H4 (cell line): ENCODE data around the gene YTHDF2. TPM values are rescaled to one million over a fixed set of nuclear protein-coding genes. Genes with fewer than 3 reads are reported as not detected.
"Not testable (repeated sequence)": the region's sequence is repeated elsewhere in the genome, so short reads cannot be mapped to it uniquely, and the experiment has no call there.

ENCODE experiments used
- DNase-seq: peaks from one replicate; pipeline ENCODE4 v3.0.0-alpha.2; 2015; ENCODE audit warnings: low spot score
- total RNA-seq: library from RNA; depleted of rRNA; stranded (reverse); fragments of >200 nt; shearing (Covaris generic); gene quantifications from 2 replicates; pipeline ENCODE4 v1.2.3, GENCODE V29; 2014; rRNA removed

The YTHDF2 gene
- total RNA-seq = 56.8 and 65.9 TPM in 2 replicates

DNA sequence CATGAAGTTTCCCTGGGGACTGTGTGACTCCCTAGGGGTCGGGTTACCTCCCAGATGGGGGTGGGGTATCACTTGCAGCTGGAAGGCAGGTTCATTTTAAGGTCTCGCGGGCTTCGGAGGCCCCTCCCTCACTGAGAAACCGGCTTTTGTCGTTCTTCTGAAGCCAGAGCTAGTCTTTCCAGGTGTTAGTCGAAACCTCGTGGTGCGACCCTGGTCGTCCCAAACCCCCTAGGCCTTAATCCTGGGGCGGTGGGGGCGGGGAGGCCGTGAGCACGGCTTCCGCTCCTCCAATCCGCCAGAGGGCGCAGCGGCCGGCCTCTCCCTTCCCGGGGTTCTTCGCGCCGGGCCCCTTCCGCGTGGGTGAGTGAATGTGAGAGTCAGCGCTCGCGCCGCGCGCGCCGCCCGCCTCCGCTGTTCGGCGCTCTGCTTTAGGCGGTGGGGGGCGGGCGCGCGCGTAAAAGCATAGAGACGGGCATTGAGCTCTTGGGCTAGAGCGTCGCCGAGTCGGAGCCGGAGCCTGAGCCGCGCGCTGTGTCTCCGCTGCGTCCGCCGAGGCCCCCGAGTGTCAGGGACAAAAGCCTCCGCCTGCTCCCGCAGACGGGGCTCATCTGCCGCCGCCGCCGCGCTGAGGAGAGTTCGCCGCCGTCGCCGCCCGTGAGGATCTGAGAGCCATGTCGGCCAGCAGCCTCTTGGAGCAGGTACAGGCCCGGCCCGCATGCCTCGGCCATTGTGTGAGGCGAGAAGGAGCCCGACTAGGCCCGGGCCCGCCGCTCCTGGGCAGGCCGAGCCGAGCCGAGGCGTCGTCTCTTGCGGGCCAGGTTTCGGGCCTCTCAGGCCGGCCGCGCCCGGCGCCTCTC is at the start of gene YTHDF2:
YTHDF2 (plus strand) TSS at position 491 of the 857 bp plus-strand sequence; CDS start at position 672, 181 bp downstream.
- DNase-seq = peak; percentile 87

DNA sequence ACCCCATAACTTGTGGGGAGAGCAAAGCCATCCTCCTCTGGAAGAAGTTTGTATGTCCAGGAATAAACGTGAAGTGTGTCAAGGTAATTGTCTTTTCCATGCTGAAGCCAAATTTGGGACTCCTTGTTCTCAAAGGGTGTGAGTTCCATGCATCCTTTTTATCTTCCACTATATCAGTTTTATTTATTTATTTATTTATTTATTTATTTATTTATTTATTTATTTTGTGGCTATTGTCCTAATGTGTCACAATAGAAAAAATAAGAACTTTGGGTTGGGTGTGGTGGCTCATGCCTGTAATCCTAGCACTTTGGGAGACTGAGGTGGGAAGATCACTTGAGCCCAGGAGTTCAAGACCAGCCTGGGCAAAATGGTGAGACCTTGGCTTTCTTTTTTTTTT is 45.1 kb upstream of the YTHDF2 start:
- DNase-seq = not testable (repeated sequence)

DNA sequence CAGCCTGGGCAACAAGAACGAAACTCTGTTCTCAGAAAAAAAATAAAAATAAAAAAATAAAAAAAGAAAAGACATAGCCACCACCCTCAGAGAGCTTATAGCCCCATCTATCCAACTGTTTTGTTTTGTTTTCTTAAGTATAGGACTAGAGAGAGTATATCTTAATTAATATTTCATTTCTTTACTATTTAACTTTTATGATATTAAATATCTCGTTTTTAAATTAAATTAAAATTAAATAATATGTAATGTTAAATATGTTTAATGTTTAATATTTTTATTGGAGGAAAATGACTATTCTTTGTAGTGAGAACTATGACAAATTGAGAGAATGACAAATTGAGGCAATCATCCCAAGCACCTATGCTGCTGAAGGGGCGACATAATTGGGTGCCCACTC is 33.1 kb upstream of the YTHDF2 start:
- no peak for DNase-seq

DNA sequence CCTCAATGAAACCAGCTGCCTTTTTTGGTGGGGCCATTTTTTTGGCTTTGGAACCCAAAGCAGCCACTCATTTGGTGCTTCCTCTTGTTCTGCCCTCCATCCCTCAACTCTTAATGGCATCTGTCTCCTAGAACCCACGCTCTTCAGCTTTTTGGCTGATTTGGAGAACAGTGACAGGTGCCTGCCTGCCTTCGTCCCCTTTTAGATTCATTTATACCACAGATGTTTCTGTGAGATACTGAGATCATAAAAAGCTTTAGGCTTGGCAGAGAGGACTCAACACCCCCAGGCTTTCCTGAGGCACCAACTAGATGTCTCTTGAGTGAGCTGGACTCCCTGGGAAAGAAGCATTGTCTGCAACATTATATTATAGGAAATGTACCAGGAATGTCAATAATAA is 20.4 kb upstream of the YTHDF2 start:
- DNase-seq = no peak

DNA sequence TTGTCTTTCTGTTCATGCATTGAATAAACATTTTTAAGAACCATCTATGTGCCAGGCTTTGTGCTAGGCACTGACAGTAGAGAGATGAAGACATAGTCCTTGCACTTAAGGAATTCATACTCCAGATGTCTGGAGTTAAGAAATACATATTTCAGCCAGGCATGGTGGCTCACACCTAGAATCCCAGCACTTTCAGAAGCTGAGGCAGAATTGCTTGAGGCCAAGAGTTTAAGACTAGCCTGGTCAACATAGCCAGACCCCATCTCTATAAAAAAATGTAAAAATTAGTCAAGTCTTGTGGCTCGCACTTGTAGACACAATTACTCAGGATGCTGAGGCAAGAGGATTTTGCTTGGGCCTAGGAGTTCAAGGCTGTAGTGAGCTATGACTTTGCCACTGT is 18.6 kb upstream of the YTHDF2 start:
- DNase-seq = no peak

DNA sequence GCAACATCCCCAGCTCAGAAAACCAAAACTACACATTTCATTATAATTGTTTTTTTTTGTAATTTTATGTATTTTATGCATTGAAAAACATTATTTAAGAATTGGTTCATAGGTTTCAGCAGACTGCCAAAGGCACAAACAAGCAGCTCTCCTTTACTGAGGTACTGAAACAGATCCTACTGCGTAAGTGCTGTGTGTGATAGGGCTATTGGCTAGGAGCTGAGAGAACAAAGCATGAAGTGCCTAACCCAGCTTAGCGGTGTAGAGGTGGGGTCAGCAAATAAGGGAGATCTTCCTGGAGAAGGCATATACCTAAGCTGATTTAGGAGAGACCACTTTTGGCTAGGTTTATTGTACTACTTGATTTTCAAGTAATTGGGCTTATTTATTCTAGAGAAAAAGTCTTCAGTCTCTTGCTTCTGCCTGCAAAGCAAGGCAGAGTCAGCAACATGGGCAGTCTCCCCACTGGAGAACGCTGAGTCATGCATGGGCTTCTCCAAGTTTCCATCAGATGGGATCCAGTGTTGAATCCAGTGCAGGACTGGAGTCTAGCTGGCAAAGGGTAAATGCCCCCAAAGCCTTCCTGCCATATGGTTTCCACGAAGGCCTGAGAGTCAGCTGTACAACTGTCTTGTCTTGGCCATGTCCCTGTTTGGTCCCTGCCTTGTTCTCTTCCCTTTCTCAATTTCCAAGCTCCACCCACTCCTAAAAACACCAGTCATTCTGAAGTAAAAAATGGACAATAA is 18.0 kb upstream of the YTHDF2 start:
- DNase-seq = peak; percentile 14

DNA sequence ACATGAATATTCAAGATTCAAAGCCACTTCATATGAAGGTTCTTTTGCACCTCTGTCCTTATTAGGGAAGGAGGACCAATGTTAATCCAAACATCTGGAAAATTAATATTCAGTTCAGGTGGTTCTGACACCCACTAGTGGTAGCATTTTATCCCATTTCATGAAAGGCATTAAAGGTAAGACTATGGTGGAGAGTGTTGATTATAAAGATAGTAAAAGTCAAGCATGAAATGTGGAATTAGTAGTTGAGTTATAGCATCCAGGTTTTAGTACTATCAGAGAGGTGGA is 17.5 kb upstream of the YTHDF2 start:
- DNase-seq = no peak

DNA sequence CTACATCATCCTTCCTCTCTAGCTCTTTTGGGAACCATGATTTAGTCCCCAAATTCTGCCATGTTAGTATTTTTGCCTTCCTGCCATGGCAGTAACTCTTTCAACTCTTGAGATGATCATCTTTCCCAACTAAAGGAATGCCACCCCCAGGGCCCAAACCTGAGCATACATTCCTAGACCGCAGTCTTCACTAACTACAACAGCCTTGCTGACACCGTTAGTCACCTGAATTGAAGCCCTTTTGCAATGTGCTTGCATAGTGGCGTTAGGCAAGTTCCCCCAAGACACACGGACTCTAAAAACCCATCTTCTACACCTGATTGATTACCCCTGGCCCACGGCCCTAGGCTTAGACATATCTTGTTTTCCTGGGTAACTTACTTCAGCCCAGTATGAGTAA is 16.4 kb upstream of the YTHDF2 start:
- DNase-seq = no peak

DNA sequence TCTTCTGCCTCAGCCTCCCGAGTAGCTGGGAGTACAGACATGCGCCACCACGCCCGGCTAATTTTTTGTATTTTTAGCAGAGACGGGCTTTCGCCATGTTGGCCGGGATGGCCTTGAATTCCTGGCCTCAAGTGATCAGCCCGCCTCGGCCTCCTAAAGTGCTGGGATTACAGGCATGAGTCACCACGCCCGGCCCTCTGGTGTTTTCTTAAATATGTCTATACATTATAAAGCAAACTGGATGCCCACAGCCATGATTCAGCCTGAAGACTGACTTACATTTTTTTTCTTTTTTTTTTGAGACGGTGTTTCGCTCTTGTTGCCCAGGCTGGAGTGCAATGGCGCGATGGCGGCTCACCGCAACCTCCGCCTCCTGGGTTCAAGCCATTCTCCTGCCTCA is 14.8 kb upstream of the YTHDF2 start:
- DNase-seq = not testable (repeated sequence)

DNA sequence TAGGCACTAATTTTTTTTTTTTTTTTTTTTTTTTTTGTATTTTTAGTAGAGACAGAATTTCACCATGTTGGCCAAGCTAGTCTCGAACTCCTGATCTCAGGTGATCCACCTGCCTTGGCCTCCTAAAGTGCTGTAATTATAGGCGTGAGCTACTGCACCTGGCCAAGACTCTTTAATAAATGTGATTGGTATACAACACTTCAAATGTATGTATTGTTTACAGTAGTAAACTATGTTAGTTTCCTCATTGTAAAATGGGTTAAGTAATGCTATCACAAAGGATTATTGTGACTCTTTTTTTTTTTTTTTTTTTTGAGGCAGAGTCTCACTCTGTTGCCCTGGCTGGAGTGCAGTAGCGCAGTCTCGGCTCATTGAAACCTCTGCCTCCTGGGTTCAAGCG is 11.4 kb upstream of the YTHDF2 start:
- not testable (repeated sequence) for DNase-seq

DNA sequence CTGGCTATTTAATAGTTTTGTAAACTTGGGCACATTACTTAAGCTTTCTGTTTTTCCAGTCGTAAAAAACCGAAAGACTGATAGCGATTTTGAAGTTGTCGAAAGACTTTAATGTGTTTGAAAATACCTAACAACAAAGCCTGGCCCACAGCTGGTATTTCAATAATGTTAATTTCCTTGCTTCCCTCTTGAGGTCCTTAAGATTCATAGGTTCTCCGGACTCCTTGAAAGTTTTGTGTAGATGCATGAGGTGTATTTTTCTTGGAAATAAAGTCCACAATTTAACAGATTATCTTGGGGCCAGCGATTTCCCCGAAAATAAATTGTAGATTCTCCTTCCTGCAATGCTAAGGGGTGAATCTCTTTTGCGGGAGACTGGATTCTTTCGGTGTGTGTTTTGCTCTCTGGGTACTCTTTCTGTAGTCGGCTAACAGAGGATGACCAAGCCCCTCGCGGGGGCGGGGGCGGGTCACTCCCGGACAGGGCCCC is 735 bp upstream of the YTHDF2 start:
- DNase-seq = no peak

DNA sequence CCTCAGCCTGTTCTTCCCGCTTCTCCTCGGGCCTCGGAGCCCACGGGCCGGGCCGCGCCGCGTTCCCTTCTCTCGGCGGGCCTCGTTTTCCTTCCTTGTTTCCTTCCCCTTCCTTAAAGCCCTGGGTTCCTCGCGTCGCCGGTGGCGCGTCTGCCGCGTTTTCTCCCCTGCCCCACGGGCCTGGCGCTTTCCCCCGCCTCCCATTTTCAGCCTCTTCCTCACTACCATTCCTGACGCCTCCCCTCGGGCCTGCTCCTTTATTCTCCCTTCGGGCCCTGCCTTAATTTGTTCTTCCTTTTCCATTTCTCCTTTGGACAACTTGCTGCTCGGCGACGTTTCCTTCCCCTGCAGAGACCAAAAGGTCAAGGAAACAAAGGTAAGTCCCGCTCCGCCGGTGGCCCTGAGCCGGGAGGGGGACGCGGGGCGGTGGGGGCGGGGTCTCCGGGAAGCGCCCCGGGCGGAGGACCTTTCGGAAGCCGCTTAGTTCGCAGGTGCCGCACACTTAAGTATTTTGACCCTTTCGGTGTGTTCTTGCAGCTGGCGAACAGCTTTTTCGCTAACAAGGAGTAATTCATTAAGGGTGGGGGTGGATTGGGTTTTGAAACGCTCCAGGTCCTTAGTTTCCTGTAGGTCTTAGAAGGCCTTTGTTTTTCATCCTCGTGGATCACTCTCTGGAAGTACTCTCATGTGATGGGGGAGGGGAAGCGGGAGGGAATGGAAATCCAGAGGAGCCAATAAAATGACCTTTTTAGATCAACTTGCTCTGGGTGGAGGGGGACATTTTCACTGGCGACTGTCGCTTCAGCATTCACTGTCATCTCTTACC is 780 bp downstream of the YTHDF2 start:
- peak; percentile 16 for DNase-seq

DNA sequence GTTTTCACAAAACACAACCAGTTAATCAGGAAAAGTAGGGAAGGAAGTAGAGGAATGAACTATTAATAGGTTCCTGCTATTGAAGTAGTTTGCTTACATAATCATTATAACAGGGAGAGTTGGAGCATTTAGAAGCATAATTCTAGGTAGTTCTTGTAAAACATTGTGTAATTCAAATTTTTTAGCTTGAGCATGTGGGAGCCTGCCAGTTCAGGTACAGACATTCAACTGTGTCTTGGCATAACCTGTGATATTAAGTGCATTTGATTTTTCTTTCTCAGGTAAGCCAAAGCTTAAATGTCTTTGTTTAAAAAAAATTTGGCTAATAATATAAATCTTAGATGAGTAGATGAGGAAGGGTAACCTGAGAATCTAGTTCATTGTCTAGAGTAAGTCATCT is 3.4 kb downstream of the YTHDF2 start:
- no peak for DNase-seq

DNA sequence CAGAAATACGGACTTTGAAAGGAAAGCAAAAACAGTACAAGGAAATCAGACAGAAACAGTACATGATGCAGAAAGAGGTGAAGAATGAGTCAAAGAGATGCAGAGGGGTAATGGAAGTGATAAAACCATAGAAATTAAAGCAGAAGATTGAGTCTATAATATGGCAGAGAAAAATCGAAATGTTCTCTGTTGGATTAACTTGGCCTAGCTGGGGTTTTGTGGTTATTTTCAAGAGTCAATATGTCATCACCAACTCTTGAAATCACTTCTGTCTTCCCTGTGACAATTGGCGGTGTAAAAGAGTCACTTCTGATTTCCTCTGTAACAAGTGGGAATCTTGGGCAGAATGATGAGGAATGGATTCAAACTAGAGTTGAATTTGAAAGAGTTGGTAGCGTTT is 7.4 kb downstream of the YTHDF2 start:
- DNase-seq = no peak

DNA sequence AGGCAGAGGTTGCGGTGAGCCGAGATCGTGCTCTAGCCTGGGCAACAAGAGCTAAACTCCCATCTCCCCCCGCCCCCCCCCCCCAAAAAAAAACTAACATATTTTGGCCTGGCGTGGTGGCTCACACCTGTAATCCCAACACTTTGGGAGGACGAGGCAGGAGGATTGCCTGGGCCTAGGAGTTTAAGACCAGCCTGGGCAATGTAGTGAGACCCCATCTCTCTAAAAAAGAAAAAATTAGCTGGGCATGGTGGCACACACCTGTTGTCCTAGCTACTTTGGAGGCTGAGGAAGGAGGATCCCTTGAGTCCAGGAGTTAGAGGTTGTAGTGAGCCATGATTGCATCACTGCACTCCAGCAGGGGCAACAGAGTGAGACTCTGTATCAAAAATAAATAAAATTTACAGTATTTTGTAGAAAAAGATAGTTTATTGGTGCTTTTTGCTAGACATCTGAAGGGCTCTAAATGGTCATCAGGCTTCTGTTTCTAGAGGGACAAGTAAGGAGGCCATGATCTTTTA is 9.0 kb downstream of the YTHDF2 start:
- no peak for DNase-seq

DNA sequence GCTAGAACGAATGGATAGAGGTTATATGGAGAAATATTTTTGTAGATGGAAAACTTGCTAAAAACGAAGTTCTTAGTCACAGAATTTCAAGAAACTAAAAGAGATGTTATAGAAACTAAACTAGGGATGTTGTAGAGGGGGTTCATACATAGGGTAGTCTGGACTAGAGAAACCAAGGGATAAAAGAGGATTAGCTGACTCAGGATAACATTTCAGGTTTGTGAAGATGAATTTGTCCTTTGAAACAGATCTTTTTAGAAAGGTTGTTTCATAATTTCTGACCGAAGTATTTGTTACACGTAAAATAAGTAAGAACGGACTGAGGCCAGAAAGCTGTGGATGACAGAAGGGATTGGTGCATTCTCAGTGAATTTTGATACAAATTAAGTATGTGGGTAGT is 13.6 kb downstream of the YTHDF2 start:
- DNase-seq = no peak

DNA sequence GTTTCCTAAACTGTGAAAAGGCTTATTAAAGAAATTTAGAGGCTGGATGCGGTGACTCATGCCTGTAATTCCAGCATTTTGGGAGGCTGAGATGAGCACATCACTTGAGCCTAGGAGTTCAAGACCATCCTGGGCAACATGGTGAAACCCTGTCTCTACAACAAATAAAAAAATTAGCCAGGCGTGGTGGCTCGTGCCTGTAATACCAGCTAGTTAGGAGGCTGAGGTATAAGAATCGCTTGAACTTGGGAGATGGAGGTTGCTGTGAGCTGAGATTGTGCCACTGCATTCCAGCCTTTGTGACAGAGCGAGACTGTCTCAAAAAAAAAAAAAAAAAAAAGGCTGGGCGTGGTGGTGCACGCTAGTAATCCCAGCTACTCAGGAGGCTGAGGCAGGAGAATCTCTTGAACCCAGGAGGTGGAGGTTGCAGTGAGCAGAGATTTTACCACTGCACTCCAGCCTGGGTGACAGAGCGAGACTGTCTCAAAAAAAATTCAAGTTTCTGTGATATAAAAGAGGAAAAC is 14.1 kb downstream of the YTHDF2 start:
- DNase-seq = not testable (repeated sequence)

DNA sequence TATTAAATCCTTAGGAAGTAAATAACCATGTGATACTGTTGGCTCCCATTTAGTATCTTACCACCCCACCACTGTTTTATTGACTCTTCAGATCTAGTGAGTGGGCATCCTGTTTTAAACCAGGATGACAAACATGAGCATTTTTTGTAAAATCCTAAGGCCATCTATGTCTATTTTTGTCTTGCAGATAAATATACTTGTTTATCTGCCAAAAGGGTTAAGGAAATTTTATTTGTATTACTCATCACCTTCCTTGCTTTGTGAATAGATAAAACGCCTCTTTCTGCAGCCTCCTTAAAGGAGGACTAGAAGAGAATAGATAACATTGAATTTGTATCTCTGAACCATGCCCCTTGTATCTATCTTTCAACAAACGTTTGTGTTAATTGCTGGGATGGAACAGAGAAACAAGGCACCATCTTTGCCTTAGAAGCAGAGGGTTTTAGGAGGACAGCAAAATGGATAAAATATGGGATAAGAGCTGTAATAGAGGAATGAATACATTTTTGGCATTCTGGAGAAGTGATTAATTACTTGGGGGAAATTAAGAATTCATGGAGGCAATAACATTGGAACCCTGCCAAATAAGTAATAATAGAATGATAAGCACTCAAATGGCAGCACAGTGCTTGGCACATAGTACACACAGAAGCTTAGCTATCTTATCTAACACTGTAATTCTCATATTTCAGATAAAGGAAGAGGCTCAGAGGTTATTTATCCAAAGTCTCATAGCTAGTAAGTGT is 14.7 kb downstream of the YTHDF2 start:
- no peak for DNase-seq

DNA sequence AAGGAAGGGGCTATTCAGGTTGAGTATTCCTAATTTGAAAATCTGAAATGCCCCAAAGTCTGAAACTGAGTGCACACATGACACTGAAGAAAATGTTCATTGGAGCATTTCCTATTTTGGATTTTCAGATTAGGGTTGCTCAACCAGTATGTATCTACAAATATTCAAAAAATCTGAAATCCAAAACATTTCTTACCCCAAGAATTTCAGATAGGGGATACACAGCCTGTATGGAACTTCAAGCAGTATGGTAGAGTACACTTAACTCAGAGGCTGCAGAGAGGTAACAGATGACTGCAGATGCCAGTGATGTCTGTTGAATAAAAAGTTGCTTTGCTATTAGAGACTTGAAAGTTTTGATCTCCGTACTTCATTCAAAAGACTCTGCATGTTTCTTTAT is 19.0 kb downstream of the YTHDF2 start:
- DNase-seq = no peak

DNA sequence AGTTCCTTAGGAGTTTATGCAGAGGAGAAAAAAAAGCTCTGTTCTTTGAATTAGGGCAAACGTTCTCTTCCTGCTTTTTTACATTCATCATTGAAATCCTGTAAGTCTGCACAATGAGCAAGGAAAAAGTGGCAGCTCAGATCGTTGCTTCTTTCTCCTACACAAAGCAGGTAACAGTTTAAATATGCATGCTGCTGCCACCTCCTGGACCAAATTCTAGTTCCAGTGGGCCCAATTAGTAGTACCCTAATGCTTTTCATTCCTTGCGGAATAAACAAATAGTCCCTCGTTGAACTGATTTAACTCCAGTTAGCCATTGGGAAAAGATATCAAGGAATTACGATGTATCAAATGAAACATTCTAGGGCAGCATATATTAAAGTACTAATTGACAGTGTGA is 20.1 kb downstream of the YTHDF2 start:
- DNase-seq = no peak

DNA sequence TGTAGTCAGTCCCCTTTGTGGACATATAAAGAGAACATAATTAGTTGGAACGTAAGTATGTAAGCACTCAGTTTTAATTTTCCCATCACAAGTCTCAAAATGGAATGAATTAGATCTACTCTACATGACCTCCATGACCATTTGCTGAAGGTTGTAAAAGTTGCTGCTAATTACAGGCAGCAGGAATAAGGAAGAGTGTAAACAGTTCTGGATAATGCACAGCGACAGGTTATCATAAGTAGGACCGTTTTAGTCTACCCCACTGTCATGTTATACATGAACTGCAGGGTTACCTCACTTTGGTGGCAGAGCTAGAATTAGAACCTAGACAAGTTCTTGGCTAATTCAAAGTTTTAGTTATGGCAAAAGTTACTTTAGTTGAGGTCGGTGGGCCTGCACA is 21.7 kb downstream of the YTHDF2 start:
- no peak for DNase-seq
